Breast epithelium (tissue), 4 donors: ENCODE results near the gene HES3. TPM values are rescaled to one million over a fixed set of nuclear protein-coding genes. Genes with fewer than 3 reads are reported as not detected.
A peak's percentile ranks its signal among the peaks of the same experiment; 100 is the strongest.

Experiments used
- DNase-seq, 2 donors: peaks; one replicate each; pipeline ENCODE4 v3.0.0-alpha.2; 2019; ENCODE audit warnings: low spot score in 2 of 2
- H3K27ac ChIP-seq, 2 donors: fragments of 200-600 bp; sonication (generic) in 1 of 2; one replicate each; pipeline ENCODE4 v1.5.1; 2016 to 2019; ENCODE audit warnings: mild to moderate bottlenecking in 1 of 2
- H3K27me3 ChIP-seq, 2 donors: fragments of 200-600 bp; sonication (generic) in 1 of 2; one replicate each; pipeline versions ENCODE4 v1.5.1 to v1.6.0; 2017 to 2019; ENCODE audit warnings: control low read depth in 1 of 2, mild to moderate bottlenecking in 1 of 2
- H3K36me3 ChIP-seq: fragments of 200-600 bp; one replicate; pipeline ENCODE4 v1.5.1; 2019
- H3K4me1 ChIP-seq, 2 donors: fragments of 200-600 bp; sonication (generic); one replicate each; pipeline ENCODE4 v1.5.1; 2016 to 2019; ENCODE audit warnings: control low read depth in 1 of 2
- H3K4me3 ChIP-seq, 3 donors: fragments of 200-600 bp; sonication (generic); 1 replicate in 2 of 3; 2 replicates in 1 of 3; pipeline ENCODE4 v1.5.1; 2016 to 2019; ENCODE audit warnings: mild to moderate bottlenecking in 3 of 3, moderate library complexity in 2 of 3
- H3K9me3 ChIP-seq, 2 donors: fragments of 200-600 bp; sonication (generic) in 1 of 2; one replicate each; pipeline ENCODE4 v1.5.1; 2016 to 2019; ENCODE audit warnings: control low read depth in 1 of 2
- POLR2A ChIP-seq: fragments of 450-650 bp; IDR thresholded peaks from one replicate; pipeline ENCODE4 v1.6.1; 2016; ENCODE audit warnings: antibody characterized with exemption, mild to moderate bottlenecking, moderate library complexity
- POLR2AphosphoS5 ChIP-seq, 3 donors: sonication (generic); formaldehyde crosslinking; IDR thresholded peaks; one replicate each; pipeline ENCODE4 v1.6.1; 2017; ENCODE audit warnings: antibody characterized with exemption in 3 of 3
- intact Hi-C: fragments of 100-400 bp; cut with DNase I; formaldehyde crosslinking; loops from one replicate; pipeline ENCODE4 v1.15.1; 2023; ENCODE audit warnings: low total_unique reads
- total RNA-seq, 3 donors: library from RNA; depleted of rRNA; stranded (reverse); fragments of >200 nt; gene quantifications; one replicate each; pipeline ENCODE4 v1.1.0, GENCODE V29; 2016
- TF ChIP-seq, protein P1 (sequence below), 3 donors: fragments of 450-650 bp; IDR thresholded peaks; one replicate each; pipeline ENCODE4 v1.5.1; 2016 to 2017; ENCODE audit warnings: antibody characterized with exemption in 3 of 3, mild to moderate bottlenecking in 3 of 3, moderate library complexity in 3 of 3

The HES3 gene
- total RNA-seq, 3 donors from 2014 or later, result not detected

DNA sequence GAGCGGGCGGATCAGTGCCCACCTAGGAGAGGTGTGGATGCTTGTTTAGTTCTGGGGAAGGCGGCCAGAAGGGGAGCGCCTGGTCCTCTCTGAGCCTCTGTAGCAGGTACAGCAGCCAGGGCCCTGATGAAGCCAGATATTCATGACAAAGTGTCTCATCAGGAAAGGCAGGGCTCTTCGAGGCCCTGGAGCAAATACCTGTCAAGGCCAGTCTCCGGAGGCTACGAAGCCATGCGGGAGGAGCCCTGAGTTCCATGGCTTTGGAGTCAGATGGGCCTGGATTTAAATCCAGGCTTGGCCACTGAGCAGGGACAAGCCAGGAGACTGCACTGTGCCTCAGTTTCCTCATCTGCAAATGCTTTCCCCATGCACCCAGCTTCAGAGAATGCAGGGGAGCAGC lies 42.3 kb downstream of the HES3 start:
- Histone ChIP-seq H3K9me3 (no peaks in the 10 kb centered on the region), H3K4me1 (no peaks in the 10 kb centered on the region), H3K4me3 (no peak overlapping the region), H3K36me3 (no peaks in the 10 kb centered on the region), H3K27ac (no peak overlapping the region), H3K27me3 (no peaks in the 10 kb centered on the region)
- intact Hi-C loops, result loop anchor here (1.0 kb wide), 1 partner anchor 48 kb away; no protein-coding TSS in a partner anchor
- no peak for DNase-seq
- TF ChIP-seq POLR2A, result no peak
- TF ChIP-seq, protein P1, sequence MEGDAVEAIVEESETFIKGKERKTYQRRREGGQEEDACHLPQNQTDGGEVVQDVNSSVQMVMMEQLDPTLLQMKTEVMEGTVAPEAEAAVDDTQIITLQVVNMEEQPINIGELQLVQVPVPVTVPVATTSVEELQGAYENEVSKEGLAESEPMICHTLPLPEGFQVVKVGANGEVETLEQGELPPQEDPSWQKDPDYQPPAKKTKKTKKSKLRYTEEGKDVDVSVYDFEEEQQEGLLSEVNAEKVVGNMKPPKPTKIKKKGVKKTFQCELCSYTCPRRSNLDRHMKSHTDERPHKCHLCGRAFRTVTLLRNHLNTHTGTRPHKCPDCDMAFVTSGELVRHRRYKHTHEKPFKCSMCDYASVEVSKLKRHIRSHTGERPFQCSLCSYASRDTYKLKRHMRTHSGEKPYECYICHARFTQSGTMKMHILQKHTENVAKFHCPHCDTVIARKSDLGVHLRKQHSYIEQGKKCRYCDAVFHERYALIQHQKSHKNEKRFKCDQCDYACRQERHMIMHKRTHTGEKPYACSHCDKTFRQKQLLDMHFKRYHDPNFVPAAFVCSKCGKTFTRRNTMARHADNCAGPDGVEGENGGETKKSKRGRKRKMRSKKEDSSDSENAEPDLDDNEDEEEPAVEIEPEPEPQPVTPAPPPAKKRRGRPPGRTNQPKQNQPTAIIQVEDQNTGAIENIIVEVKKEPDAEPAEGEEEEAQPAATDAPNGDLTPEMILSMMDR (IDR thresholded peaks at IDR 0.05), result no peak
- no peak for TF ChIP-seq POLR2AphosphoS5 (IDR thresholded peaks at IDR 0.05)

DNA sequence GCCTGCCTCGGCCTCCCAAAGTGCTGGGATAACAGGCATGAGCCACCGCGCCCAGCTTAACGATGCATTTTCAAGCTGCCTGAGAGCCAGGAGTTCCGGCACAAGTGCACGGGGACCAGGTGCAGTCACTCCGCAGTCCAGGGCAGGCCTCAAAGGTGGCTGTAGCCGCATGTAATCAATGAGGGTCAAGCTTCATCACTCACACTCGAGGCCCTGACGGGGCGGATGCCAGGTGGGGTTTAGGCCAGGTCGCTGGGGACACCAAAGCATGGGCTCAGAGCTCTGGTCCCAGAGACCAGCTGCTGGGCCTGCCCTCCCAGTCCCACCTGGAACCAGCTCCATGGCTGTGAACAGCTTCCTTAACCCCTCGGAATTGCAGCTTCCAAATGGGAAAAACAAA lies 43.0 kb downstream of the HES3 start:
- no peaks in the 10 kb centered on the region for H3K36me3 ChIP-seq
- H3K27me3 ChIP-seq, result no peaks in the 10 kb centered on the region
- no peaks in the 10 kb centered on the region for H3K4me1 ChIP-seq
- TF ChIP-seq POLR2AphosphoS5 (IDR thresholded peaks at IDR 0.05) (no peak), POLR2A (no peak)
- TF ChIP-seq, protein P1 (IDR thresholded peaks at IDR 0.05), result no peak
- H3K4me3 ChIP-seq, result peak overlapping the region in 1 of 3 donors; percentile 6
- no peak for DNase-seq
- H3K9me3 ChIP-seq, result no peaks in the 10 kb centered on the region
- intact Hi-C loops, result no loop called here
- peak overlapping the region in 1 of 2 donors; percentile 14 for H3K27ac ChIP-seq

DNA sequence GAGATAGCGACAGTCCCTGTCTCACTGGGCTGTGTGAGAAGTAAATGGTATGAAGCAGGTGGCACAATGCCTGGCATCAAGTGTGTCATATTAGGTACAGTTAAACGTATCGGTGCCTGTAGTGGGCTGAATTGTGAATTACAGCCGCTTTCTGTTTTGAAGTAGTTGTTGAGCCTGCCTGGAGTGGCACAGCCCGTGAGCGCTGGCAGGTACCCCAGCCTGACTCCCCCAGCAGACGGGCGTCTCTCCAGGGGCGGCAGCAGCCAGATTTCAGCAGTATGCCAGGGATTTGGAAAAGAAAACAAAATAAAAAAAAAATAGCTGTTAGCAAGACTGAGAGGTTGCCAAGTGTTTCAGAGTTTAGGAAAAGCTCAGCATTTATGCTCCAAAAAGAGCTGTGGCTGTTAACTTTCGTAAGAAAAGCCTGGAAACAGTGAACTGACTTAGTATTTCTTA lies 43.5 kb downstream of the HES3 start:
- no peaks in the 10 kb centered on the region for H3K36me3 ChIP-seq
- TF ChIP-seq, protein P1 (IDR thresholded peaks at IDR 0.05), result no peak
- TF ChIP-seq POLR2A, result no peak
- TF ChIP-seq POLR2AphosphoS5 (IDR thresholded peaks at IDR 0.05), result no peak

DNA sequence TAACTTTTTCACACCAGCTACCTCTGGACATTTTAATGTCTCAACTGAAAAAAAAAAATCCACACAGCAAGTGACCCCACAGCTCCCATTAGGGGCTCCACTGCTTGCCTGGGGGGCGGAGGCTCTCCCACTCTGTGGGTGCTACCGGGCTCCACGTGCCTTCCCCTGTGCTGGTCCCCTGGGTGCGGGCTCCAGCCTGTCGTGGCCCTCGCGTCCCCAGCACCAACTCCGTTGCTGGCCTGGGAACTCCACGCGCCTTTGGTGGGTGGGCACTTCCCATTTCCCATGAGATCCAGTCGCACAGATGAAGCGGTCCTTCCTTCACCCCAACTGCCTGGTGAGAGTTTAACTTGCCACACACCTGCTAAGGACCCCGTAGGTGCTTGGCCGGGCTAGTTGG lies 44.0 kb downstream of the HES3 start:
- Histone ChIP-seq H3K4me3 (no peak overlapping the region), H3K9me3 (no peaks in the 10 kb centered on the region), H3K27ac (peak overlapping the region in 1 of 2 donors; percentile 20), H3K27me3 (no peaks in the 10 kb centered on the region), H3K4me1 (no peaks in the 10 kb centered on the region), H3K36me3 (no peaks in the 10 kb centered on the region)
- no peak for DNase-seq
- intact Hi-C loops, result no loop called here
- no peak for TF ChIP-seq POLR2AphosphoS5 (IDR thresholded peaks at IDR 0.05)
- TF ChIP-seq, protein P1 (IDR thresholded peaks at IDR 0.05), result no peak
- TF ChIP-seq POLR2A, result no peak

More for the DNA sequence above, 43.5 kb downstream of the HES3 start:
- DNase-seq, result no peak
- Histone ChIP-seq H3K9me3 (no peaks in the 10 kb centered on the region), H3K27me3 (no peaks in the 10 kb centered on the region), H3K4me3 (peak overlapping the region in 1 of 3 donors; percentile 6), H3K27ac (peak overlapping the region; percentile 14 to 33), H3K4me1 (no peaks in the 10 kb centered on the region)
- intact Hi-C loops, result no loop called here

DNA sequence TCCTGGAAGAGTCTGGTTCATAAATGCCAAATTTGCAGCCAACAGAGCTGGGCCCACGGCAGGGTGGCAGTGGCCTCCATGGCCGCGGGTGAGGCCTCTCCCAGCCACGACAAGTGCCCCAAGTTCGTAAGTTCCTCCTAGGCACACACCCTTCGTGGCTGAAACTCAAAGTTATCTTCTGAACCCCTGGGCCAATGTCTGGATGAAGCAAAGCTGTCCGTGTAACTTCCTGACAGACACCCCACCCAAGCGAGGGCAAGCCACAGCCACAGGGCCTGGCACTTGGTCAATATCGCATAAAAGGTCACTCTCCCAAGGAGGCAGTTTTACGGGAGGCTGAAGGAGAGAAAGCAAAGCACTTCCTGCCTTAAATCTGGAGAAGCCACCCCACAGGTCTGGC lies 44.7 kb downstream of the HES3 start:
- intact Hi-C loops, result no loop called here
- peak overlapping the region in 1 of 2 donors; percentile 20 for H3K27ac ChIP-seq

More for the DNA sequence above, 44.7 kb downstream of the HES3 start:
- no peak for DNase-seq
- Histone ChIP-seq H3K9me3 (no peaks in the 10 kb centered on the region), H3K4me3 (no peak overlapping the region), H3K4me1 (no peaks in the 10 kb centered on the region), H3K27me3 (no peaks in the 10 kb centered on the region), H3K36me3 (no peaks in the 10 kb centered on the region)
- TF ChIP-seq, protein P1 (IDR thresholded peaks at IDR 0.05), result no peak
- TF ChIP-seq POLR2A, result no peak
- TF ChIP-seq POLR2AphosphoS5 (IDR thresholded peaks at IDR 0.05), result no peak
